K562 (cell line): ENCODE measurements around the gene DUSP3. TPM values are rescaled to one million over a fixed set of nuclear protein-coding genes. Genes with fewer than 3 reads are reported as not detected.

Experiments used
- ATAC-seq: fragments of 200-7000 bp; cut with Tn5 transposase; 3 replicates; pipeline ENCODE4 v1.9.1; 2020; ENCODE audit warnings: moderate library complexity
- BruUV-seq: library from RNA; stranded (reverse); fragments of 400-500 nt; replicated peaks from 2 replicates; lab custom pipeline; 2021; lab: Mats Ljungman, UMichigan
- CTCF ChIA-PET: fragments of 300-600 bp; formaldehyde crosslinking; extraction: SDS; loops from one replicate; lab custom pipeline; 2021; ENCODE audit warnings: low intra/inter-chr PET ratio; lab: Yijun Ruan, JAX
- POLR2A ChIA-PET: fragments of 300-600, 350-650 bp; sonication (Branson Sonifier 250); formaldehyde crosslinking; extraction: SDS; loops from one replicate; lab custom pipeline; 2021; ENCODE audit warnings: antibody characterized with exemption, inconsistent platforms; lab: Yijun Ruan, JAX
- DNase-seq, 4 experiments: peaks; one replicate each; pipeline versions ENCODE4 v3.0.0 to v3.0.0-alpha.2; 2011 to 2018; ENCODE audit warnings: low spot score in 3 of 4, mixed read lengths in 3 of 4; ENCODE audit errors: extremely low read depth in 1 of 4
- FAIRE-seq: peaks from 2 replicates; lab custom pipeline; 2011; peaks lifted over from hg19 to GRCh38; lab: Jason Lieb, UNC
- H2AFZ ChIP-seq: 2 replicates; pipeline ENCODE4 v1.6.0; 2011; ENCODE audit warnings: low read depth, low read length, control low read depth, inconsistent platforms
- H3K27ac ChIP-seq: fragments of 200-600 bp; 3 replicates; pipeline ENCODE4 v1.8.0; 2011; ENCODE audit warnings: low read depth, mild to moderate bottlenecking, control low read depth, inconsistent platforms, low read length, moderate library complexity, mixed read lengths; ENCODE audit errors: extremely low read depth
- H3K27me3 ChIP-seq, 2 experiments: fragments of 300-600 bp in 1 of 2; 2 replicates in 1 of 2; 3 replicates in 1 of 2; pipeline versions ENCODE4 v1.6.0 to v1.8.0; 2011; ENCODE audit warnings: inconsistent platforms in 2 of 2, low read length in 2 of 2, mild to moderate bottlenecking in 1 of 2, mixed read lengths in 1 of 2, moderate library complexity in 1 of 2; ENCODE audit not compliant: control insufficient read depth in 2 of 2, insufficient read depth in 2 of 2
- H3K36me3 ChIP-seq: fragments of 300-600 bp; 3 replicates; pipeline ENCODE4 v1.8.0; 2011; ENCODE audit warnings: mild to moderate bottlenecking, low read length, inconsistent platforms; ENCODE audit not compliant: control insufficient read depth, insufficient read depth
- H3K4me1 ChIP-seq, 2 experiments: fragments of 200-600 bp in 1 of 2; replicated peaks in 1 of 2; 2 replicates in 1 of 2; 3 replicates in 1 of 2; pipeline versions ENCODE4 v1.5.1 to v1.8.0; 2011; ENCODE audit warnings: inconsistent platforms in 2 of 2, low read length in 2 of 2, mild to moderate bottlenecking in 1 of 2, mixed read lengths in 1 of 2, moderate library complexity in 1 of 2; ENCODE audit not compliant: control insufficient read depth in 2 of 2, insufficient read depth in 2 of 2
- H3K4me2 ChIP-seq: 2 replicates; pipeline ENCODE4 v1.6.1; 2011; ENCODE audit warnings: low read length, control low read depth, inconsistent platforms, mixed read lengths; ENCODE audit not compliant: insufficient read depth
- H3K4me3 ChIP-seq: fragments of 200-600 bp; sonication (generic), shearing (Covaris generic); 2 replicates; pipeline ENCODE4 v1.5.1; 2016; ENCODE audit warnings: control low read depth, inconsistent platforms
- H3K79me2 ChIP-seq: fragments of 200-600 bp; 3 replicates; pipeline ENCODE4 v1.8.0; 2011; ENCODE audit warnings: low read length, inconsistent platforms; ENCODE audit not compliant: control insufficient read depth, insufficient read depth
- H3K9ac ChIP-seq, 2 experiments: 2 replicates each; pipeline versions ENCODE4 v1.6.0 to v1.6.1; 2011; ENCODE audit warnings: low read depth in 2 of 2, low read length in 2 of 2, control low read depth in 1 of 2, inconsistent platforms in 1 of 2, mild to moderate bottlenecking in 1 of 2, mixed read lengths in 1 of 2; ENCODE audit not compliant: insufficient read depth in 1 of 2
- H3K9me1 ChIP-seq: one replicate; pipeline ENCODE4 v1.6.0; 2011; ENCODE audit warnings: inconsistent platforms, mild to moderate bottlenecking, low read length, moderate library complexity; ENCODE audit not compliant: control insufficient read depth, insufficient read depth
- H3K9me3 ChIP-seq: replicated peaks from 2 replicates; pipeline ENCODE4 v1.5.1; 2011; ENCODE audit warnings: low read depth, low read length, inconsistent platforms; ENCODE audit not compliant: control insufficient read depth, insufficient read depth
- H4K20me1 ChIP-seq: replicated peaks from 2 replicates; pipeline ENCODE4 v1.6.1; 2011; ENCODE audit warnings: low read length, inconsistent platforms, mixed read lengths; ENCODE audit not compliant: control insufficient read depth, insufficient read depth
- BHLHE40 ChIP-seq: IDR thresholded peaks from 2 replicates; pipeline ENCODE4 v1.6.1; 2011; ENCODE audit warnings: low read length, improper control_type of control experiment
- HLTF ChIP-seq: fragments of 450-650 bp; IDR thresholded peaks from 2 replicates; pipeline ENCODE4 v1.6.1; 2016
- MIER1 ChIP-seq: fragments of 450-650 bp; IDR thresholded peaks from 2 replicates; pipeline ENCODE4 v1.6.1; 2016; ENCODE audit warnings: antibody characterized with exemption, mild to moderate bottlenecking, low read depth
- PHB ChIP-seq: fragments of 250-450 bp; sonication (Bioruptor Pico); IDR thresholded peaks from 2 replicates; pipeline ENCODE4 v1.5.0; 2021
- RBBP5 ChIP-seq: fragments of 200-600 bp; sonication (generic); IDR thresholded peaks from 2 replicates; pipeline ENCODE4 v1.6.1; 2012; ENCODE audit warnings: borderline replicate concordance, mild to moderate bottlenecking, low read length, control low read depth, inconsistent platforms; ENCODE audit not compliant: insufficient read depth, poor library complexity, severe bottlenecking
- RUNX1 ChIP-seq: sonication (generic); IDR thresholded peaks from 2 replicates; pipeline ENCODE4 v1.6.1; 2016; ENCODE audit warnings: antibody characterized with exemption, low read depth
- U2AF2 ChIP-seq: fragments of 200-400 bp; formaldehyde crosslinking; optimal IDR thresholded peaks from 2 replicates; pipeline ENCODE3; 2017; ENCODE audit warnings: low read depth, mild to moderate bottlenecking, low read length
- ZNF134 ChIP-seq: fragments of 250-450 bp; sonication (Bioruptor Pico); conservative IDR thresholded peaks from 2 replicates; pipeline ENCODE4 v1.4.0; 2020
- in situ Hi-C: fragments of 300-500 bp; cut with MboI; formaldehyde crosslinking; loops from 4 replicates; pipeline ENCODE4 v1.15.0; 2018; ENCODE audit warnings: inconsistent platforms, mixed read lengths
- intact Hi-C: fragments of 100-400 bp; cut with micrococcal nuclease; formaldehyde crosslinking; loops from 2 replicates; pipeline ENCODE4 v1.14.2; 2022
- polyA plus RNA-seq, 8 experiments: library from polyadenylated mRNA; depleted of rRNA in 4 of 8; stranded (reverse) in 5 of 8; unstranded in 3 of 8; fragments of >200 nt; fragmentation: Nextera tagmentation in 2 of 8; fragmentation: Illumina TruSeq in 1 of 8; extraction: Ambion mirVana in 2 of 8; extraction: Trizol in 1 of 8; gene quantifications; 2 replicates each; pipeline versions ENCODE4 v1.2.1 to v1.2.3, GENCODE V29; 2011 to 2014; ENCODE audit warnings: inconsistent platforms in 1 of 8, missing spikeins in 1 of 8
- total RNA-seq, 7 experiments: library from RNA; depleted of rRNA in 6 of 7; stranded (reverse); fragments of >200 nt in 6 of 7; fragmentation: Illumina TruSeq in 2 of 7; extraction: Trizol in 2 of 7; gene quantifications; 2 replicates each; pipeline versions ENCODE4 v1.2.1 to v1.2.3, GENCODE V29; 2011 to 2021; ENCODE audit warnings: low replicate concordance in 1 of 7
- TF ChIP-seq, protein P1 (sequence below): fragments of 250-450 bp; sonication (Bioruptor Pico); IDR thresholded peaks from 2 replicates; pipeline ENCODE4 v1.4.0; 2020; ENCODE audit warnings: mild to moderate bottlenecking, moderate library complexity
- TF ChIP-seq, protein P2 (sequence below), 2 experiments: fragments of 450-650 bp in 1 of 2; sonication (generic) in 1 of 2; formaldehyde crosslinking in 1 of 2; IDR thresholded peaks; 2 replicates each; pipeline versions ENCODE4 v1.7.1 to v1.9.0; 2016 to 2022; ENCODE audit warnings: inconsistent platforms in 1 of 2, mild to moderate bottlenecking in 1 of 2, missing genetic modification reagents in 1 of 2
- TF ChIP-seq, protein P3 (sequence below): fragments of 250-450 bp; sonication (Bioruptor Pico); IDR thresholded peaks from 2 replicates; pipeline ENCODE4 v1.4.0; 2020

DUSP3 gene
- total and polyA plus RNA-seq, 9 of the 15 experiments (the other 6 are each of a cell fraction or from before 2014, with no cell fraction given): 4.1 to 19.8 (median 12.3) TPM

DNA sequence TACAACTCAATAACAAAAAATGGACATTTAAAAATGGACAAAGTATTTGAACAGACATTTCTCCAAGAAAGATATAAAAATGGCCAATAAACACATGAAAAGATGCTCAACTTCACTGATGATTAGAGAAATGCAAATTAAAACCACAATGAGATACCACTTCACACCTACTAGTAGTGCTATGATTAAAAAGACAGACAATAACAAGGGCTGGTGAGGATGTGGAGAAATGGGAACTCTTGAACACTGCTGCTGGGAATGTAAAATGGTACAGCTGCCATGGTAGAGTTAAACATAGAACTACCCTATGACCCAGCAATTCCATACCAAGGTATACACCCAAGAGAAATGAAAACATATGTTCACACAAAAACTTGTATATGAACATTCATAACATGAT, 26.3 kb upstream of the DUSP3 start:
- Histone ChIP-seq H3K9me3 (no peaks in the 10 kb centered on the region), H3K27ac (no peak overlapping the region), H2AFZ (no peak overlapping the region), H3K9me1 (no peaks in the 10 kb centered on the region), H3K4me3 (no peak overlapping the region), H4K20me1 (no peaks in the 10 kb centered on the region), H3K79me2 (no peaks in the 10 kb centered on the region), H3K27me3 (peaks cover 0 to 5% of the 10 kb centered on the region in 2 experiments; a peak in 1 of 5 replicates), H3K36me3 (peaks cover 5% of the 10 kb centered on the region; the same call in 1 of the 3 replicates), H3K9ac (no peak overlapping the region), H3K4me2 (no peak overlapping the region), H3K4me1 (no peaks in the 10 kb centered on the region)
- in situ Hi-C loops (no loop called here), intact Hi-C loops (no loop called here)
- ChIA-PET POLR2A (interaction anchor here (0.8 kb wide), 1 partner anchor 280 kb away, joined by 3 read pairs; no protein-coding TSS in a partner anchor), CTCF (no interaction called here)
- DNase-seq: no peak
- ATAC-seq: no peak
- no TSS peak for BruUV-seq
- FAIRE-seq: no peak
- TF ChIP-seq BHLHE40: no peak
- TF ChIP-seq, protein P1, sequence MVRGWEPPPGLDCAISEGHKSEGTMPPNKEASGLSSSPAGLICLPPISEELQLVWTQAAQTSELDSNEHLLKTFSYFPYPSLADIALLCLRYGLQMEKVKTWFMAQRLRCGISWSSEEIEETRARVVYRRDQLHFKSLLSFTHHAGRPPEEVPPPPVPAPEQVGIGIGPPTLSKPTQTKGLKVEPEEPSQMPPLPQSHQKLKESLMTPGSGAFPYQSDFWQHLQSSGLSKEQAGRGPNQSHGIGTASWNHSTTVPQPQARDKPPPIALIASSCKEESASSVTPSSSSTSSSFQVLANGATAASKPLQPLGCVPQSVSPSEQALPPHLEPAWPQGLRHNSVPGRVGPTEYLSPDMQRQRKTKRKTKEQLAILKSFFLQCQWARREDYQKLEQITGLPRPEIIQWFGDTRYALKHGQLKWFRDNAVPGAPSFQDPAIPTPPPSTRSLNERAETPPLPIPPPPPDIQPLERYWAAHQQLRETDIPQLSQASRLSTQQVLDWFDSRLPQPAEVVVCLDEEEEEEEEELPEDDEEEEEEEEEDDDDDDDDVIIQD (CRISPR knock-in tag): no peak
- no peak for TF ChIP-seq MIER1
- TF ChIP-seq, protein P2, sequence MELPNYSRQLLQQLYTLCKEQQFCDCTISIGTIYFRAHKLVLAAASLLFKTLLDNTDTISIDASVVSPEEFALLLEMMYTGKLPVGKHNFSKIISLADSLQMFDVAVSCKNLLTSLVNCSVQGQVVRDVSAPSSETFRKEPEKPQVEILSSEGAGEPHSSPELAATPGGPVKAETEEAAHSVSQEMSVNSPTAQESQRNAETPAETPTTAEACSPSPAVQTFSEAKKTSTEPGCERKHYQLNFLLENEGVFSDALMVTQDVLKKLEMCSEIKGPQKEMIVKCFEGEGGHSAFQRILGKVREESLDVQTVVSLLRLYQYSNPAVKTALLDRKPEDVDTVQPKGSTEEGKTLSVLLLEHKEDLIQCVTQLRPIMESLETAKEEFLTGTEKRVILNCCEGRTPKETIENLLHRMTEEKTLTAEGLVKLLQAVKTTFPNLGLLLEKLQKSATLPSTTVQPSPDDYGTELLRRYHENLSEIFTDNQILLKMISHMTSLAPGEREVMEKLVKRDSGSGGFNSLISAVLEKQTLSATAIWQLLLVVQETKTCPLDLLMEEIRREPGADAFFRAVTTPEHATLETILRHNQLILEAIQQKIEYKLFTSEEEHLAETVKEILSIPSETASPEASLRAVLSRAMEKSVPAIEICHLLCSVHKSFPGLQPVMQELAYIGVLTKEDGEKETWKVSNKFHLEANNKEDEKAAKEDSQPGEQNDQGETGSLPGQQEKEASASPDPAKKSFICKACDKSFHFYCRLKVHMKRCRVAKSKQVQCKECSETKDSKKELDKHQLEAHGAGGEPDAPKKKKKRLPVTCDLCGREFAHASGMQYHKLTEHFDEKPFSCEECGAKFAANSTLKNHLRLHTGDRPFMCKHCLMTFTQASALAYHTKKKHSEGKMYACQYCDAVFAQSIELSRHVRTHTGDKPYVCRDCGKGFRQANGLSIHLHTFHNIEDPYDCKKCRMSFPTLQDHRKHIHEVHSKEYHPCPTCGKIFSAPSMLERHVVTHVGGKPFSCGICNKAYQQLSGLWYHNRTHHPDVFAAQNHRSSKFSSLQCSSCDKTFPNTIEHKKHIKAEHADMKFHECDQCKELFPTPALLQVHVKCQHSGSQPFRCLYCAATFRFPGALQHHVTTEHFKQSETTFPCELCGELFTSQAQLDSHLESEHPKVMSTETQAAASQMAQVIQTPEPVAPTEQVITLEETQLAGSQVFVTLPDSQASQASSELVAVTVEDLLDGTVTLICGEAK (IDR thresholded peaks at IDR 0.05): no peak
- TF ChIP-seq, protein P2 (CRISPR knock-in tag; IDR thresholded peaks at IDR 0.05): no peak
- TF ChIP-seq RUNX1: no peak
- TF ChIP-seq RBBP5: no peak
- TF ChIP-seq PHB: no peak
- no peak for TF ChIP-seq U2AF2
- TF ChIP-seq HLTF: no peak
- no peak for TF ChIP-seq ZNF134 (CRISPR knock-in tag)
- TF ChIP-seq, protein P3, sequence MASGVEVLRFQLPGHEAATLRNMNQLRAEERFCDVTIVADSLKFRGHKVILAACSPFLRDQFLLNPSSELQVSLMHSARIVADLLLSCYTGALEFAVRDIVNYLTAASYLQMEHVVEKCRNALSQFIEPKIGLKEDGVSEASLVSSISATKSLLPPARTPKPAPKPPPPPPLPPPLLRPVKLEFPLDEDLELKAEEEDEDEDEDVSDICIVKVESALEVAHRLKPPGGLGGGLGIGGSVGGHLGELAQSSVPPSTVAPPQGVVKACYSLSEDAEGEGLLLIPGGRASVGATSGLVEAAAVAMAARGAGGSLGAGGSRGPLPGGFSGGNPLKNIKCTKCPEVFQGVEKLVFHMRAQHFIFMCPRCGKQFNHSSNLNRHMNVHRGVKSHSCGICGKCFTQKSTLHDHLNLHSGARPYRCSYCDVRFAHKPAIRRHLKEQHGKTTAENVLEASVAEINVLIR: no peak
